HEK293 (cell line): ENCODE results near the gene MTURN.

Source experiments
- CTCF ChIA-PET: fragments of 350-600 bp; formaldehyde crosslinking; extraction: SDS; loops from one replicate; lab custom pipeline; 2021; ENCODE audit warnings: antibody characterized with exemption; lab: Yijun Ruan, JAX
- POLR2A ChIA-PET: fragments of 300-600 bp; formaldehyde crosslinking; extraction: SDS; loops from one replicate; lab custom pipeline; 2020; ENCODE audit warnings: antibody characterized with exemption, inconsistent platforms; lab: Yijun Ruan, JAX
- H3K27ac ChIP-seq: fragments of 200-500 bp; sonication (Bioruptor generic); 2 replicates; pipeline ENCODE4 v1.5.1; 2014; ENCODE audit warnings: low read depth, low read length, control low read depth, inconsistent platforms; ENCODE audit errors: extremely low read depth
- H3K36me3 ChIP-seq, 2 experiments: fragments of 200-500 bp in 1 of 2; sonication (Bioruptor generic) in 1 of 2; 1 replicate in 1 of 2; 2 replicates in 1 of 2; pipeline ENCODE4 v1.5.1; 2014 to 2017; ENCODE audit warnings: inconsistent platforms in 2 of 2, low read length in 2 of 2; ENCODE audit not compliant: control insufficient read depth in 2 of 2, insufficient read depth in 1 of 2
- H3K4me1 ChIP-seq: fragments of 200-500 bp; sonication (Bioruptor generic); 2 replicates; pipeline ENCODE4 v1.5.1; 2014; ENCODE audit warnings: mild to moderate bottlenecking, low read length, inconsistent platforms; ENCODE audit not compliant: control insufficient read depth, insufficient read depth
- H3K4me3 ChIP-seq: 2 replicates; pipeline ENCODE4 v1.5.1; 2011; ENCODE audit warnings: low read depth, mild to moderate bottlenecking, control low read depth, low read length, moderate library complexity
- H3K9me3 ChIP-seq: fragments of 200-500 bp; sonication (Bioruptor generic); 2 replicates; pipeline ENCODE4 v1.5.1; 2014; ENCODE audit warnings: low read depth, low read length, inconsistent platforms; ENCODE audit not compliant: control insufficient read depth, insufficient read depth
- GFI1B ChIP-seq: fragments of 450-650 bp; formaldehyde crosslinking; IDR thresholded peaks from 2 replicates; pipeline ENCODE4 v1.5.1; 2016; ENCODE audit warnings: missing biosample characterization, missing genetic modification characterization
- HOXA7 ChIP-seq: sonication (generic); formaldehyde crosslinking; IDR thresholded peaks from 2 replicates; pipeline ENCODE4 v1.8.1; 2022; ENCODE audit warnings: missing genetic modification reagents, borderline replicate concordance
- SCRT1 ChIP-seq: fragments of 450-650 bp; formaldehyde crosslinking; IDR thresholded peaks from 2 replicates; pipeline ENCODE4 v1.5.1; 2016; ENCODE audit warnings: missing biosample characterization, missing genetic modification characterization, borderline replicate concordance
- SETDB1 ChIP-seq: IDR thresholded peaks from one replicate; pipeline ENCODE4 v1.6.1; 2017; ENCODE audit warnings: mild to moderate bottlenecking, low read length, moderate library complexity, mixed read lengths; ENCODE audit not compliant: insufficient read length
- ZBTB21 ChIP-seq: fragments of 450-650 bp; formaldehyde crosslinking; IDR thresholded peaks from 2 replicates; pipeline ENCODE4 v1.5.1; 2017; ENCODE audit warnings: missing biosample characterization, missing genetic modification characterization
- ZBTB44 ChIP-seq: fragments of 450-650 bp; IDR thresholded peaks from 2 replicates; pipeline ENCODE4 v1.5.1; 2018; ENCODE audit warnings: missing biosample characterization, mild to moderate bottlenecking, missing genetic modification characterization
- ZFP69B ChIP-seq: fragments of 450-650 bp; formaldehyde crosslinking; IDR thresholded peaks from 2 replicates; pipeline ENCODE4 v1.5.1; 2016; ENCODE audit warnings: missing biosample characterization, missing genetic modification characterization
- ZNF155 ChIP-seq: fragments of 450-650 bp; formaldehyde crosslinking; IDR thresholded peaks from 2 replicates; pipeline ENCODE4 v1.5.1; 2016; ENCODE audit warnings: missing biosample characterization, missing genetic modification characterization
- ZNF202 ChIP-seq: fragments of 450-650 bp; formaldehyde crosslinking; IDR thresholded peaks from 2 replicates; pipeline ENCODE4 v1.5.1; 2016; ENCODE audit warnings: missing biosample characterization, missing genetic modification characterization, borderline replicate concordance
- ZNF214 ChIP-seq: fragments of 450-650 bp; formaldehyde crosslinking; IDR thresholded peaks from 2 replicates; pipeline ENCODE4 v1.5.1; 2017; ENCODE audit warnings: missing biosample characterization, mild to moderate bottlenecking, missing genetic modification characterization, borderline replicate concordance
- ZNF221 ChIP-seq: fragments of 450-650 bp; formaldehyde crosslinking; IDR thresholded peaks from 2 replicates; pipeline ENCODE4 v1.5.1; 2017; ENCODE audit warnings: missing biosample characterization, missing genetic modification characterization, borderline replicate concordance
- ZNF24 ChIP-seq: fragments of 450-650 bp; formaldehyde crosslinking; IDR thresholded peaks from 2 replicates; pipeline ENCODE4 v1.5.1; 2016; ENCODE audit warnings: missing biosample characterization, missing genetic modification characterization
- ZNF266 ChIP-seq: fragments of 450-650 bp; formaldehyde crosslinking; IDR thresholded peaks from 2 replicates; pipeline ENCODE4 v1.5.1; 2016; ENCODE audit warnings: missing biosample characterization, missing genetic modification characterization, low read depth
- ZNF292 ChIP-seq: fragments of 450-650 bp; formaldehyde crosslinking; IDR thresholded peaks from 2 replicates; pipeline ENCODE4 v1.5.1; 2016; ENCODE audit warnings: low read depth, missing biosample characterization, missing genetic modification characterization, borderline replicate concordance
- ZNF362 ChIP-seq: fragments of 450-650 bp; formaldehyde crosslinking; IDR thresholded peaks from 2 replicates; pipeline ENCODE4 v1.5.1; 2016; ENCODE audit warnings: missing biosample characterization, missing genetic modification characterization
- ZNF394 ChIP-seq: fragments of 450-650 bp; formaldehyde crosslinking; IDR thresholded peaks from 2 replicates; pipeline ENCODE4 v1.5.1; 2016; ENCODE audit warnings: missing biosample characterization, missing genetic modification characterization, mild to moderate bottlenecking, moderate library complexity, borderline replicate concordance
- ZNF571 ChIP-seq: fragments of 450-650 bp; formaldehyde crosslinking; IDR thresholded peaks from 2 replicates; pipeline ENCODE4 v1.5.0; 2017; ENCODE audit warnings: missing biosample characterization, missing genetic modification characterization
- ZNF624 ChIP-seq: fragments of 450-650 bp; formaldehyde crosslinking; IDR thresholded peaks from 2 replicates; pipeline ENCODE4 v1.5.1; 2017; ENCODE audit warnings: missing biosample characterization, missing genetic modification characterization
- ZNF692 ChIP-seq: fragments of 450-650 bp; formaldehyde crosslinking; IDR thresholded peaks from 2 replicates; pipeline ENCODE4 v1.5.1; 2016; ENCODE audit warnings: missing biosample characterization, missing genetic modification characterization
- ZXDB ChIP-seq: fragments of 450-650 bp; formaldehyde crosslinking; IDR thresholded peaks from 2 replicates; pipeline ENCODE4 v1.5.1; 2016; ENCODE audit warnings: missing biosample characterization, missing genetic modification characterization

MTURN gene

GRCh38 chr7:30166841-30167235, 32.1 kb downstream of the MTURN start:
- no peaks in the 10 kb centered on the region for H3K36me3 ChIP-seq
- H3K4me3 ChIP-seq: no peak overlapping the region
- peaks cover 15% of the 10 kb centered on the region for H3K4me1 ChIP-seq
- no peak overlapping the region for H3K27ac ChIP-seq
- CTCF ChIA-PET: interaction anchor here (0.8 to 1.3 kb wide), 2 partner anchors 397 to 398 kb away, joined by 3 to 4 read pairs; no protein-coding TSS in a partner anchor
- H3K9me3 ChIP-seq: no peaks in the 10 kb centered on the region
- POLR2A ChIA-PET: no interaction called here
- TF ChIP-seq HOXA7 (CRISPR knock-in tag) (no peak), ZNF394 (tag by site-specific recombination) (no peak), ZXDB (no peak), ZBTB21 (tag by site-specific recombination) (no peak), SETDB1 (no peak), ZNF292 (tag by site-specific recombination) (no peak), ZNF214 (no peak), ZNF202 (tag by site-specific recombination) (no peak)

- no peak overlapping the region for H3K4me3 ChIP-seq
- peaks cover 11% of the 10 kb centered on the region for H3K4me1 ChIP-seq
- ChIA-PET CTCF (interaction anchor here (0.7 to 1.3 kb wide), 2 partner anchors 113 to 396 kb away, joined by 3 read pairs; no protein-coding TSS in a partner anchor), POLR2A (no interaction called here)
- TF ChIP-seq ZNF221 (tag by site-specific recombination) (no peak), ZNF362 (tag by site-specific recombination) (no peak), ZFP69B (tag by site-specific recombination) (no peak), ZNF266 (no peak), ZNF571 (tag by site-specific recombination) (no peak), SCRT1 (no peak), ZNF692 (tag by site-specific recombination) (no peak), ZBTB44 (no peak), ZNF155 (tag by site-specific recombination) (no peak), ZNF24 (no peak), GFI1B (tag by site-specific recombination) (no peak), ZNF624 (tag by site-specific recombination) (no peak)
- no peaks in the 10 kb centered on the region for H3K9me3 ChIP-seq
- H3K36me3 ChIP-seq: no peaks in the 10 kb centered on the region
- no peak overlapping the region for H3K27ac ChIP-seq
Observed at GRCh38 chr7:30167901-30168300, 33.1 kb downstream of the MTURN start.
